Vagina (tissue), 2 donors: ENCODE measurements around the gene RAPGEF3.

ENCODE experiments used
- CTCF ChIP-seq, 3 experiments: fragments of 450-650 bp in 2 of 3; fragments of 200-600 bp in 1 of 3; sonication (generic) in 1 of 3; IDR thresholded peaks; one replicate each; pipeline ENCODE4 v1.5.1; 2017 to 2019; ENCODE audit warnings: antibody characterized with exemption in 3 of 3, mild to moderate bottlenecking in 2 of 3, moderate library complexity in 2 of 3
- POLR2AphosphoS5 ChIP-seq, 2 donors: sonication (generic); formaldehyde crosslinking; IDR thresholded peaks; one replicate each; pipeline ENCODE4 v1.9.0; 2017; ENCODE audit warnings: antibody characterized with exemption in 2 of 2, mild to moderate bottlenecking in 2 of 2, low read depth in 1 of 2; ENCODE audit not compliant: insufficient read depth in 1 of 2

GRCh38 chr12:47748507-47748828 is 10.2 kb downstream of the RAPGEF3 start:
- no peak for TF ChIP-seq CTCF (IDR thresholded peaks at IDR 0.05)
- TF ChIP-seq POLR2AphosphoS5 (IDR thresholded peaks at IDR 0.05; ENCODE audit: insufficient read depth in 1 of 2, low read depth in 1 of 2) = no peak
